ENCODE data around the gene DDAH2.

- TF ChIP-seq EZH2 (IDR thresholded peaks at IDR 0.05; ENCODE audit: insufficient read depth, poor library complexity, severe bottlenecking): no peak
- TF ChIP-seq EZH2phosphoT487 (IDR thresholded peaks at IDR 0.05; ENCODE audit: insufficient read depth, low read depth): no peak
Observed at GRCh38 chr6:31768363-31769257, 39.5 kb upstream of the DDAH2 start.
